ENCODE measurements around the gene PCK1. TPM values are rescaled to one million over a fixed set of nuclear protein-coding genes. Genes with fewer than 3 reads are reported as not detected.

PCK1 gene
- total RNA-seq, 1 experiment from 2014 or later, result 0.21 TPM

DNA sequence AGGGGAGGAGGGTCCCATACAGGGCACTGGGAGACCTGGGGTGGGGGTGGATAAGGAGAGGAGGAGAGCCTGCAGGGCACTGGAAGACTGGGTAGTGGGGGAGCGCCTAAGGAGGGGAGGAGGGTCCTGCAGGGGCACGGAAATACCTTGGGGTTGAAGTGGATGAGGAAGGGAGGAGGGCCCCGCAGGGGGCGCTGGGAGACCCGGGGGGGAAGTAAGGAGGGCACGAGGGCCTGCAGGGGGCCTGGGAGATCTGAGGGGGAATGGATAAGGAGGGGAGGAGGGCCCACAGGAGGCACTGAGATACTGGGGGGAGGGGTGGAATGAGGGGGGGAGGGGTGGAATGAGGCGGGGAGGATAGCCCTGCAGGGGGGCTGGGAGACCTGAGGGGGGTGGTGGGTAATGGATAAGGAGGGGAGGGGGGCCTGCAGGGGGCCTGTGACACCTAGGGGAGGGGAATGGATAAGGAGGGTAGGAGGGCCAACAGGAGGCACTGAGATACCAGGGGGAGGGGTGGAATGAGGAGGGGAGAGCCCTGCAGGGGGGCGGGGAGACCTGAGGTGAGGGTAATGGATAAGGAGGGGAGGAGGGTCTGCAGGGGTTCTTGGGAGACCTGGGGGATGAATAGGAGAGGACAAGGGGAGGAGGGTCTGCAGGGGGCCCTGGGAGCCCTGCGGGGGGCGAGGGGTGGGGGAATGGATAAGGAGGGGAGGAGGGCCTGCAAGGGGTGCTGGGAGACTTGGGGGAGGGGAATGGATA lies 35.4 kb upstream of the PCK1 start:
- in situ Hi-C loops (cut with HindIII; ENCODE audit: low pct_unique_long_range_greater_than_20kb, low sequenced_read_pairs), result no loop called here
- Histone ChIP-seq H3K27me3 (ENCODE audit: control insufficient read depth, insufficient read depth, low read length) (no peaks in the 10 kb centered on the region), H3K9me3 (ENCODE audit: control insufficient read depth, insufficient read depth, low read depth, low read length) (no peaks in the 10 kb centered on the region), H3K27ac (ENCODE audit: low read length) (no peak overlapping the region), H3K4me1 (ENCODE audit: control insufficient read depth, insufficient read depth, low read length) (no peaks in the 10 kb centered on the region), H3K4me3 (ENCODE audit: low read depth in 2 of 2, low read length in 2 of 2) (no peak overlapping the region), H3K36me3 (ENCODE audit: control insufficient read depth, insufficient read depth, low read length) (no peaks in the 10 kb centered on the region)
- DNase-seq (ENCODE audit: low read depth, low spot score) (no peak), ATAC-seq (no peak)
- CTCF ChIA-PET, result no interaction called here
- BruUV-seq (replicated peaks), result no TSS peak
- TF ChIP-seq TCF7L2 (IDR thresholded peaks at IDR 0.05; ENCODE audit: low read depth, low read length) (no peak), SIN3A (IDR thresholded peaks at IDR 0.05; ENCODE audit: borderline replicate concordance, insufficient read depth, low read depth, low read length) (no peak), POLR2AphosphoS5 (IDR thresholded peaks at IDR 0.05; ENCODE audit: low read depth, low read length) (no peak)
- TF ChIP-seq, protein P1, sequence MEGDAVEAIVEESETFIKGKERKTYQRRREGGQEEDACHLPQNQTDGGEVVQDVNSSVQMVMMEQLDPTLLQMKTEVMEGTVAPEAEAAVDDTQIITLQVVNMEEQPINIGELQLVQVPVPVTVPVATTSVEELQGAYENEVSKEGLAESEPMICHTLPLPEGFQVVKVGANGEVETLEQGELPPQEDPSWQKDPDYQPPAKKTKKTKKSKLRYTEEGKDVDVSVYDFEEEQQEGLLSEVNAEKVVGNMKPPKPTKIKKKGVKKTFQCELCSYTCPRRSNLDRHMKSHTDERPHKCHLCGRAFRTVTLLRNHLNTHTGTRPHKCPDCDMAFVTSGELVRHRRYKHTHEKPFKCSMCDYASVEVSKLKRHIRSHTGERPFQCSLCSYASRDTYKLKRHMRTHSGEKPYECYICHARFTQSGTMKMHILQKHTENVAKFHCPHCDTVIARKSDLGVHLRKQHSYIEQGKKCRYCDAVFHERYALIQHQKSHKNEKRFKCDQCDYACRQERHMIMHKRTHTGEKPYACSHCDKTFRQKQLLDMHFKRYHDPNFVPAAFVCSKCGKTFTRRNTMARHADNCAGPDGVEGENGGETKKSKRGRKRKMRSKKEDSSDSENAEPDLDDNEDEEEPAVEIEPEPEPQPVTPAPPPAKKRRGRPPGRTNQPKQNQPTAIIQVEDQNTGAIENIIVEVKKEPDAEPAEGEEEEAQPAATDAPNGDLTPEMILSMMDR (IDR thresholded peaks at IDR 0.05), result no peak
- TF ChIP-seq, protein P2, sequence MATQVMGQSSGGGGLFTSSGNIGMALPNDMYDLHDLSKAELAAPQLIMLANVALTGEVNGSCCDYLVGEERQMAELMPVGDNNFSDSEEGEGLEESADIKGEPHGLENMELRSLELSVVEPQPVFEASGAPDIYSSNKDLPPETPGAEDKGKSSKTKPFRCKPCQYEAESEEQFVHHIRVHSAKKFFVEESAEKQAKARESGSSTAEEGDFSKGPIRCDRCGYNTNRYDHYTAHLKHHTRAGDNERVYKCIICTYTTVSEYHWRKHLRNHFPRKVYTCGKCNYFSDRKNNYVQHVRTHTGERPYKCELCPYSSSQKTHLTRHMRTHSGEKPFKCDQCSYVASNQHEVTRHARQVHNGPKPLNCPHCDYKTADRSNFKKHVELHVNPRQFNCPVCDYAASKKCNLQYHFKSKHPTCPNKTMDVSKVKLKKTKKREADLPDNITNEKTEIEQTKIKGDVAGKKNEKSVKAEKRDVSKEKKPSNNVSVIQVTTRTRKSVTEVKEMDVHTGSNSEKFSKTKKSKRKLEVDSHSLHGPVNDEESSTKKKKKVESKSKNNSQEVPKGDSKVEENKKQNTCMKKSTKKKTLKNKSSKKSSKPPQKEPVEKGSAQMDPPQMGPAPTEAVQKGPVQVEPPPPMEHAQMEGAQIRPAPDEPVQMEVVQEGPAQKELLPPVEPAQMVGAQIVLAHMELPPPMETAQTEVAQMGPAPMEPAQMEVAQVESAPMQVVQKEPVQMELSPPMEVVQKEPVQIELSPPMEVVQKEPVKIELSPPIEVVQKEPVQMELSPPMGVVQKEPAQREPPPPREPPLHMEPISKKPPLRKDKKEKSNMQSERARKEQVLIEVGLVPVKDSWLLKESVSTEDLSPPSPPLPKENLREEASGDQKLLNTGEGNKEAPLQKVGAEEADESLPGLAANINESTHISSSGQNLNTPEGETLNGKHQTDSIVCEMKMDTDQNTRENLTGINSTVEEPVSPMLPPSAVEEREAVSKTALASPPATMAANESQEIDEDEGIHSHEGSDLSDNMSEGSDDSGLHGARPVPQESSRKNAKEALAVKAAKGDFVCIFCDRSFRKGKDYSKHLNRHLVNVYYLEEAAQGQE (IDR thresholded peaks at IDR 0.05; ENCODE audit: insufficient read depth in 1 of 2, low read depth in 2 of 2, low read length in 1 of 2), result no peak
- POLR2A ChIA-PET, result no interaction called here
- intact Hi-C loops (cut with micrococcal nuclease; ENCODE audit: unreplicated experiment), result no loop called here

DNA sequence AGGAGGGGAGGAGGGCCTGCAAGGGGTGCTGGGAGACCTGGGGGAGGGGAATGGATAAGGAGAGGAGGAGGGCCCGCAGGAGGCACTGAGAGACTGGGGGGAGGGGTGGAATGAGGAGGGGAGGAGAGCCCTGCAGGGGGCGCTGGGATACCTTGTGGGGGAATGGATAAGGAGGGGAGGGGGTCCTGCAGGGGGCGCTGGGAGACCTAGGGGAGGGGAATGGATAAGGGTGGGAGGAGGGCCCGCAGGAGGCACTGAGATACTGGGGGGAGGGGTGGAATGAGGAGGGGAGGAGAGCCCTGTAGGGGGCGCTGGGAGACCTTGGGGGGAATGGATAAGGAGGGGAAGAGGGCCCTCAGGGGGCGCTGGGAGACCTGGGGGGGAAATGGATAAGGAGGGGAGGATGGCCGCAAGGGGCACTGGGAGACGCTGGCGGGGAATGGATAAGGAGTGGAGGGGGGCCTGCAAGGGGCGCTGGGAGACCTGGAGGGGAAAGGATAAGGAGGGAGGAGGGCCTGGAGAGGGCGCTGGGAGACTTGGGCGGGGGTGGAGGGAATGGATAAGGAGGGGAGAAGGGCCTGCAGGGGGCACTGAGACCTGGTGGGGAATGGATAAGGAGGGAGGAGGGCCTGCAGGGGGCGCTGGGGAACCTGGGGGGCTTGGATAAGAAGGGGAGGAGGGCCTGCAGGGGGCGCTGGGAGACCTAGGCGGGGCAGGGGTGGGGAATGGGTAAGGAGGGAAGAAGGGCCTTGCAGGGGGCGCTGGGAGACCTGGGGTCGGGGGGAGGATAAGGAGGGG lies 34.6 kb upstream of the PCK1 start:
- BruUV-seq (replicated peaks), result no TSS peak
- Histone ChIP-seq H3K27ac (ENCODE audit: low read length) (no peak overlapping the region), H3K4me1 (ENCODE audit: control insufficient read depth, insufficient read depth, low read length) (no peaks in the 10 kb centered on the region), H3K9me3 (ENCODE audit: control insufficient read depth, insufficient read depth, low read depth, low read length) (no peaks in the 10 kb centered on the region), H3K4me3 (ENCODE audit: low read depth in 2 of 2, low read length in 2 of 2) (no peak overlapping the region), H3K36me3 (ENCODE audit: control insufficient read depth, insufficient read depth, low read length) (no peaks in the 10 kb centered on the region), H3K27me3 (ENCODE audit: control insufficient read depth, insufficient read depth, low read length) (no peaks in the 10 kb centered on the region)
- TF ChIP-seq, protein P2 (IDR thresholded peaks at IDR 0.05; ENCODE audit: insufficient read depth in 1 of 2, low read depth in 2 of 2, low read length in 1 of 2), result no peak
- no peak for TF ChIP-seq POLR2AphosphoS5 (IDR thresholded peaks at IDR 0.05; ENCODE audit: low read depth, low read length)
- TF ChIP-seq, protein P1 (IDR thresholded peaks at IDR 0.05), result peak; percentile 62
- CTCF ChIA-PET, result interaction anchor here (0.7 to 0.9 kb wide), 2 partner anchors 20 to 689 kb away, joined by 3 to 5 read pairs; no protein-coding TSS in a partner anchor
- in situ Hi-C loops (cut with HindIII; ENCODE audit: low pct_unique_long_range_greater_than_20kb, low sequenced_read_pairs) (no loop called here), intact Hi-C loops (cut with micrococcal nuclease; ENCODE audit: unreplicated experiment) (no loop called here)
- DNase-seq (ENCODE audit: low read depth, low spot score) (no peak), ATAC-seq (no peak)
- POLR2A ChIA-PET, result no interaction called here

All from Panc1 (cell line).